ENCODE results near the gene ALDH16A1.

ALDH16A1 gene

DNA sequence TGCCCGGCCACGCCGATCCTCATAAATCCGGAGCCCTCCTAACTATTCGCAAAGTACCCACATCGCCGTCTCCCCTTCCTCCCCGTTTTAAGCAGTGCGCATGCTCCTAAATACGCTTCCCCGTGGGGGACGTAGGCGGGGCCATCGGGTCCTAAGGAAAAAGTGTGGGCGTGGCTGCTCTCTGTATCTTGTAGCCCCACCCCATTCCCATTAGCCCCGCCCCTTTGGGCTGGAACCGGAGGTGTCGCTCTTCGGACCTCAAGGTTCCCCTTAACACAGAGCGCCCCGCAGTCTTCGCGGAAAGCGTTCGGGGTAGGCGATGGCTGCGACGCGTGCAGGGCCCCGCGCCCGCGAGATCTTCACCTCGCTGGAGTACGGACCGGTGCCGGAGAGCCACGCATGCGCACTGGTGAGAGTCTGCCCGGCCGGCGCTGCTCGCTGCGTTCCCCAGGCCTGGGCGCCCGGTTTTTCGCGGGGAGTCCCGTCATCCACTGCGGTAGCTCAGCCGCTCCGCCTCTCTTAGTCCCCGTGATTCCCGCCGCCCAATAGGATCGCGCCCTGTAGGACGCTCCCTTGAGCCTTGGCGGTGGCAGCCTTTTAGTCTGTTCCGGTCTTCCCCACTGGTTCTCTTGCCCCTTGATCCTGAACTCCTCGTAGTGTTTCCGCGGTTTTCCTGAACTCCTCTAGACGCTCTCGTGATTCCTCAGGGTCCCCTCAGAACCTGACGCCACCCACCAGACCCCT, at the start of gene ALDH16A1:
TSS of gene ALDH16A1 (plus strand) at position 213 of the 744 bp plus-strand sequence. CDS start at position 320, 107 bp downstream.
- Mint-ChIP-seq H3K36me3 (peaks cover 47% of the 10 kb centered on the region), H3K9me3 (no peaks in the 10 kb centered on the region), H3K4me3 (peak within 1 kb of the TSS; percentile 99), H3K27ac (peak within 1 kb of the TSS; percentile 99), H3K27me3 (no peaks in the 10 kb centered on the region), H3K4me1 (peaks cover 69% of the 10 kb centered on the region)
- peak; percentile 96 for ATAC-seq

DNA sequence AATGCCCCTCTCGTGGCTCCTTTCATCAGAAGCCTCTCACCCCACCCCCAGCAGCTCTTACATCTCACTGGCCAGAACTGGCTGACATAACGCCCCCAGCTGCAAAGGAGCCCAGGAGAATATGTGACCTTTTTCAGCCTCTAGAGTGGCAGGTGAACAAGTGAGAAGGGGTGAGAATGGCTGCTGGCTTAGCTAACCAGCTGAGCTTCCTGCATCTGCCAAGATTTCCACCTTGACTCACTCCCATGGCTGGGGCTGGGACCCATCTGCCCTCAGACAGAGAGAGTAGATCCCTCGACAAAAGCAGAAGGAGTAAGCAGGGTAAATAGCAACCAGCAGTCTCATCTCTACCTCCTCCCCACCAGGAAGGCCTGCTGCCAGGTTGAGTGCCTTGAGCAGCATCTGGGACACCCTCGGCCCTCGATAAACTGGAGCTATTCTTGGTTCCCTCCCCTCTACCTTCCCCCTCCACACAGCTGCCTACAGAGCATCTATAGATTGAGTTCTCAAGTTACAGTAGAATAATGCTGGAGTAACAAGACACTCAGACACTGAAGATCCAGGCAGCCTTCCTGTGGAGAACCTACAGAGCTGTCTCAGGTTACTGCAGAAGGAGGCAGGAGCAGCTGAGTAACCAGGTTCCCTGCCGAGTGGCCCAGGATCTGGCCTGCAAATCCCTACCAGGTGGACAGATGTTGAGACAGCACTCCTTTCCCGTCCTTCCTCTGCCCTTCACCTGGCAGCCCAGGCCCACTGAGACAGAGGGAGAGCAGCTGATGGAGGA, 49.4 kb upstream of the ALDH16A1 start:
- no peaks in the 10 kb centered on the region for H3K36me3 Mint-ChIP-seq

GRCh38 chr19:49407079-49407478, 45.9 kb upstream of the ALDH16A1 start:
- H3K36me3 Mint-ChIP-seq: no peaks in the 10 kb centered on the region

More for the DNA sequence above, 49.4 kb upstream of the ALDH16A1 start:
- H3K9me3 Mint-ChIP-seq: no peaks in the 10 kb centered on the region
- H3K27ac Mint-ChIP-seq: peak overlapping the region; percentile 85
- no peak overlapping the region for H3K4me3 Mint-ChIP-seq
- peaks cover 40% of the 10 kb centered on the region for H3K4me1 Mint-ChIP-seq
- ATAC-seq: peak; percentile 90
- H3K27me3 Mint-ChIP-seq: no peaks in the 10 kb centered on the region

DNA sequence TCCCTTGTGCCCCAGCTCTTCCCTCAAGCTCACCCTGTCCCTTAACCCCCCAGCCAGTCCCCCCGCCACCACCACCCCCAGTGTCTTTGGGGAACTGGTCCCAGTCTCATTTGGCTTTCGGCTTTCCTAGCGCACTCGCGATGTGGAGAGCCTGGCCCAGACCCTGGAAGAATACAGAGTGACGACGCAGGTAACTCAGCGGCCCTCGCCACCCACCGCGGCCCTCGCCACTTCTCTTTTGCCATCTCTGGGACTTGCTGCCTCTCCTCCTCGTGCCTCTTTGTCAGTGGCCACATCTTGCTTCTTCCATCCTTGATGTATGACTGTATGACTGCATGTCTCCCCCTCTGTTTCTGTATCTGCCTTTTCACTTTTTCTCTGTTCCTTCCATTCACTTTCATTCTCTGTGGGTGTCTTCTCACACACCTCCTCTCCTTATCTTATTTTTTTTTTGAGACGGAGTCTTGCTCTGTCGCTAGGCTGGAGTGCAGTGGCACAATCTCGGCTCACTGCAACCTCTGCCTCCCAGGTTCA, 45.5 kb upstream of the ALDH16A1 start:
- H3K4me3 Mint-ChIP-seq: no peak overlapping the region
- H3K9me3 Mint-ChIP-seq: peaks cover 4% of the 10 kb centered on the region
- H3K27me3 Mint-ChIP-seq: no peaks in the 10 kb centered on the region
- ATAC-seq: no peak
- peak overlapping the region; percentile 92 for H3K27ac Mint-ChIP-seq
- H3K4me1 Mint-ChIP-seq: peaks cover 69% of the 10 kb centered on the region
- H3K36me3 Mint-ChIP-seq: no peaks in the 10 kb centered on the region

More at GRCh38 chr19:49407079-49407478, 45.9 kb upstream of the ALDH16A1 start:
- no peak overlapping the region for H3K4me3 Mint-ChIP-seq
- peaks cover 65% of the 10 kb centered on the region for H3K4me1 Mint-ChIP-seq
- no peaks in the 10 kb centered on the region for H3K27me3 Mint-ChIP-seq
- peaks cover 4% of the 10 kb centered on the region for H3K9me3 Mint-ChIP-seq
- no peak for ATAC-seq
- H3K27ac Mint-ChIP-seq: peak overlapping the region; percentile 92

GRCh38 chr19:49408816-49409440, 44.1 kb upstream of the ALDH16A1 start:
- peaks cover 4% of the 10 kb centered on the region for H3K9me3 Mint-ChIP-seq

GRCh38 chr19:49409441-49410029, 43.5 kb upstream of the ALDH16A1 start:
- H3K27ac Mint-ChIP-seq: peak overlapping the region; percentile 92
- H3K36me3 Mint-ChIP-seq: no peaks in the 10 kb centered on the region
- peak; percentile 87 for ATAC-seq
- no peaks in the 10 kb centered on the region for H3K27me3 Mint-ChIP-seq
- peaks cover 4% of the 10 kb centered on the region for H3K9me3 Mint-ChIP-seq
- H3K4me3 Mint-ChIP-seq: peak overlapping the region; percentile 44
- H3K4me1 Mint-ChIP-seq: peaks cover 68% of the 10 kb centered on the region

More at GRCh38 chr19:49408816-49409440, 44.1 kb upstream of the ALDH16A1 start:
- no peaks in the 10 kb centered on the region for H3K36me3 Mint-ChIP-seq
- peaks cover 67% of the 10 kb centered on the region for H3K4me1 Mint-ChIP-seq
- no peak for ATAC-seq
- H3K4me3 Mint-ChIP-seq: peak overlapping the region; percentile 44
- peak overlapping the region; percentile 92 for H3K27ac Mint-ChIP-seq
- no peaks in the 10 kb centered on the region for H3K27me3 Mint-ChIP-seq

- Mint-ChIP-seq H3K27me3 (peaks cover 3% of the 10 kb centered on the region), H3K4me1 (peaks cover 83% of the 10 kb centered on the region), H3K4me3 (peak overlapping the region; percentile 3), H3K36me3 (no peaks in the 10 kb centered on the region), H3K9me3 (peaks cover 4% of the 10 kb centered on the region), H3K27ac (peak overlapping the region; percentile 81)
- ATAC-seq: no peak
These were observed 41.2 kb upstream of the ALDH16A1 start for GRCh38 chr19:49411681-49412326.

DNA sequence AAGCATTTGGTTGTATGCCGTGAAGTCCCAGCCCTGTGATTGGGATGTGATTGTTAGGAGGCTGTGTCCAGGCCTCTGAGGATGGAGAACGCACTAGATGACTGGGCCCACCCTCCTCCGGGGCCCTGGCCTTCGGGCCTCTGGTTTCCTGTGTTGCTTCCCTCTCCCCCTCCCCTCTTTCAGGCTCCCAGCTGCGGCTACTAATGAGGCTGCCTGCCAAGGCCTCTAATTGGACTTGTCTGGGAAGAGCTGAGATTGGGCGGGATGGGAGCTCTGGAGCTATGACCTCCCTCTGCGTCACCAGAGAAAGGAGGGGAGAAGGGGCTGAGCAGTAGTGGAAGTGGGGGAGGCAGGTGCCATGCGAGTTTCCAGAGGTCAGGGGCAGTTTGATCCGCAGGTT, 39.7 kb upstream of the ALDH16A1 start:
- H3K4me1 Mint-ChIP-seq: peaks cover 80% of the 10 kb centered on the region
- no peak for ATAC-seq
- H3K27me3 Mint-ChIP-seq: peaks cover 19% of the 10 kb centered on the region
- H3K27ac Mint-ChIP-seq: peak overlapping the region; percentile 81
- H3K4me3 Mint-ChIP-seq: no peak overlapping the region
- no peaks in the 10 kb centered on the region for H3K36me3 Mint-ChIP-seq
- H3K9me3 Mint-ChIP-seq: peaks cover 4% of the 10 kb centered on the region

GRCh38 chr19:49414256-49414655, 38.8 kb upstream of the ALDH16A1 start:
- H3K9me3 Mint-ChIP-seq: peaks cover 4% of the 10 kb centered on the region
- ATAC-seq: no peak
- peak overlapping the region; percentile 81 for H3K27ac Mint-ChIP-seq

DNA sequence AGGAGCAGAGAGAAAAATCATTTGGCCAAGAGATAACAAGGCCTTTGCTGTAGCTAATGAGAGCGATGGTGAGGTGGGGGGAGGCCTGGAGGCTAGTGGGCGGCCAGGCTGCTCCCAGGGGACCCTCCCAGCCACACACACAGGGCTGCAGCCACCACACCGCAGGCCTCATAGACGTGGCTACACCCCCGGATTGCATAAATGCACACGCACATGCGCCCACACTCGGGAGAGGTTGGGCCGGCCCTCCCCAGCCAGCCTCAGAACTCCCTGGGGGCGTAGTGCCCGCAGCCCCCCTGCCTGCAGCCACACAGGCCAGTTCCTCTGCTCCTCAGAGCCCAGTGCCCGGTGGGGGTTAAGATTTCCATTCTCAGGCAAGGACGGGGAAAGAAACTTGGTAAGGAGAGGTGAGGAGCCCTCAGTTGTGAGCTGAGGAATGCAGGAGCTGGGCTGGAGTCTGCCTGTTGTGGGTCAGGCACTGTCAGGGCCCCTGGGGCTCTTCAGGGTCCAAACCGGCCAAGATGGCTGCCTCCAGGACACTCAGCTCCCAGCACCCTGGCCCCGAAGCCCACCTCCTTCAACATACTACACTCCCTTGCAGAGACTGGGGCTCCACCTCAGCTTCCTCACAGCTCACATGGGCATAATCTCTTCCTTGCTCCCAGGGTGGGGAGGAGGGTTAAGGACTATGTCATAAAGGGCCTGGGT, 37.8 kb upstream of the ALDH16A1 start:
- peak; percentile 94 for ATAC-seq
- peaks cover 62% of the 10 kb centered on the region for H3K4me1 Mint-ChIP-seq
- no peaks in the 10 kb centered on the region for H3K36me3 Mint-ChIP-seq
- H3K4me3 Mint-ChIP-seq: peak overlapping the region; percentile 36
- H3K27me3 Mint-ChIP-seq: peaks cover 38% of the 10 kb centered on the region
- H3K9me3 Mint-ChIP-seq: no peaks in the 10 kb centered on the region
- peak overlapping the region; percentile 81 for H3K27ac Mint-ChIP-seq

More at GRCh38 chr19:49414256-49414655, 38.8 kb upstream of the ALDH16A1 start:
- H3K4me1 Mint-ChIP-seq: peaks cover 72% of the 10 kb centered on the region
- peaks cover 28% of the 10 kb centered on the region for H3K27me3 Mint-ChIP-seq
- H3K4me3 Mint-ChIP-seq: no peak overlapping the region
- no peaks in the 10 kb centered on the region for H3K36me3 Mint-ChIP-seq

DNA sequence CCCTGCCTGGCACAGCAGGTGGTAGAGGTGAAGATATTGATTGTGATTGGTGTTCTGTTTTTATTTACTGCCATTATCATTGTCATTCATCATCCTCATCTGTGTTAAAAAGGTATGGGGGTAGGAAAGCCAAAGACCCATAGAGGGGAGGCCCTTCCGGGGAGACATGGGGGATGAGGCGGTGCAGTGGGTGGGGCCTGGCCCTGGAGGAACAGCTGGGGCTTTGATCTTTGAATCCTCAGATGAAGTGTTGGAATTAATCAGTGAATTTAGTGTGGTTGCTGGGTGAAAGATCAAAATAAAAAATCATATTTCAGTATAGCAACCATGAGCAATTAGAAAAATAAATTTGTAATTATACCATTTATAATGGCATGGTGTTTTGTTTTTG, 37.2 kb upstream of the ALDH16A1 start:
- H3K4me1 Mint-ChIP-seq: peaks cover 59% of the 10 kb centered on the region
- ATAC-seq: no peak
- H3K4me3 Mint-ChIP-seq: no peak overlapping the region
- peak overlapping the region; percentile 81 for H3K27ac Mint-ChIP-seq
- no peaks in the 10 kb centered on the region for H3K36me3 Mint-ChIP-seq
- H3K9me3 Mint-ChIP-seq: no peaks in the 10 kb centered on the region
- peaks cover 43% of the 10 kb centered on the region for H3K27me3 Mint-ChIP-seq

- H3K9me3 Mint-ChIP-seq: no peaks in the 10 kb centered on the region
- H3K27me3 Mint-ChIP-seq: peaks cover 56% of the 10 kb centered on the region
- ATAC-seq: no peak
- no peaks in the 10 kb centered on the region for H3K36me3 Mint-ChIP-seq
- no peak overlapping the region for H3K4me3 Mint-ChIP-seq
- peaks cover 62% of the 10 kb centered on the region for H3K4me1 Mint-ChIP-seq
- peak overlapping the region; percentile 8 for H3K27ac Mint-ChIP-seq
These were observed 35.9 kb upstream of the ALDH16A1 start for GRCh38 chr19:49417088-49417487.

DNA sequence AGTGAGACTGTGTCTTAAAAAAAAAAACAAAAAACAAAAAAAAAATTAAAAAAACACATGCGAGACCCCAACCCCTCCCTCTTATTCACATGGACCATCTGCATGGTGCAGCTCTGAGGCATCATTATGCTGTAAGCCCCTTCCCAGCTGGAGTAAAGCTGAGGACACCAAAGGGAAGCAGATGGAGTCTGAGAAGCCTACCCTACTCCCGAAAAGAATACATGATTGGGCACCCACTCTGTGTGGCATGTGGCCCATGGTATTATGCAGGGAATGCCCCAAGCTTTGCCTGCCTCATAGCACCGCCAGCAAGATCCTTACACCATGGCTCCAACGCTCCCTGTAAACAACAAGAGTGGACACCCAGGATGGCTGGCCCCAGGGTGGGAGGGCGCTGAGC, 34.5 kb upstream of the ALDH16A1 start:
- peaks cover 70% of the 10 kb centered on the region for H3K27me3 Mint-ChIP-seq
- H3K9me3 Mint-ChIP-seq: no peaks in the 10 kb centered on the region
- ATAC-seq: no peak
- H3K27ac Mint-ChIP-seq: no peak overlapping the region
- H3K4me1 Mint-ChIP-seq: peaks cover 61% of the 10 kb centered on the region
- no peaks in the 10 kb centered on the region for H3K36me3 Mint-ChIP-seq
- H3K4me3 Mint-ChIP-seq: no peak overlapping the region

GRCh38 chr19:49419173-49419572, 33.9 kb upstream of the ALDH16A1 start:
- peaks cover 77% of the 10 kb centered on the region for H3K27me3 Mint-ChIP-seq

More at GRCh38 chr19:49419173-49419572, 33.9 kb upstream of the ALDH16A1 start:
- Mint-ChIP-seq H3K36me3 (no peaks in the 10 kb centered on the region), H3K9me3 (no peaks in the 10 kb centered on the region), H3K4me3 (no peak overlapping the region), H3K4me1 (peaks cover 60% of the 10 kb centered on the region), H3K27ac (no peak overlapping the region)
- ATAC-seq: no peak

Data from stimulated activated memory B cell treated with anti-CD40 and anti-IgM and Interleukin-4, amounts not matched to agents 10 μg/mL and 1 μg/mL and 100 μg/mL, for 72 hours (primary cell).